ENCODE measurements around the gene IGF2.

The IGF2 gene

GRCh38 chr11:2090172-2091111, 48.7 kb downstream of the IGF2 start:
- DNase-seq = no peak

- DNase-seq = peak; percentile 43 to 55
Observed at GRCh38 chr11:2089536-2090165, 49.5 kb downstream of the IGF2 start.

GRCh38 chr11:2088746-2089535, 50.2 kb downstream of the IGF2 start:
- peak in 1 of 2 experiments; percentile 17 for DNase-seq

GRCh38 chr11:2088284-2088683, 50.9 kb downstream of the IGF2 start:
- no peak for DNase-seq

GRCh38 chr11:2086239-2087040, 52.7 kb downstream of the IGF2 start:
- no peak for DNase-seq

- DNase-seq = no peak
Observed at GRCh38 chr11:2085251-2086066, 53.7 kb downstream of the IGF2 start.

- no peak for DNase-seq
Observed at GRCh38 chr11:2084721-2085120, 54.5 kb downstream of the IGF2 start.

Measured in activated CD4-positive, alpha-beta T cell treated with anti-CD3 and anti-CD28 coated beads, Interleukin-2, amount 50 U/mL, for 48 hours (primary cell).